Measurements from ENCODE around the gene KCNH4.

DNA sequence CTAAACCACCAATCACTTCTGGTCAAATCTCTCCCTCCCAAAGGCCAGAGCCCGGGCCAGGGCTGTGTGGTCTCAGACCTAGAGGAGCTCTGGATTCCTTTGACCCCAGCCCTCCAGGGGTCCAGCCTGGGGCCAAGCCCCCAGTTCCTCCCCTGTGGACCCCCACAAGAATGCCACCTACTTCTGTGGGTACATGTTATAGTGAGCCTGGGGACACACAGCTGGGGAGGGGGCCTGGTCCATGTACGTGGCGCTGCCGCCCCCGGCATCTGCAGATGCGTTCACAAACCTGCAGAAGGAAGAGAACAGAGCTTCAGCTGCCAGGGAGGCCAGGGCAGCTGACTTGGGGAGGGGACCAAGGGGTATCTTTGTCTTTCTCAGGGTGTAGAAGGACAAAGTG is 21.2 kb upstream of the KCNH4 start:
- no peak for TF ChIP-seq EZH2 (IDR thresholded peaks at IDR 0.05; ENCODE audit: borderline replicate concordance, low read depth, low read length, severe bottlenecking)
- TF ChIP-seq, protein P1, sequence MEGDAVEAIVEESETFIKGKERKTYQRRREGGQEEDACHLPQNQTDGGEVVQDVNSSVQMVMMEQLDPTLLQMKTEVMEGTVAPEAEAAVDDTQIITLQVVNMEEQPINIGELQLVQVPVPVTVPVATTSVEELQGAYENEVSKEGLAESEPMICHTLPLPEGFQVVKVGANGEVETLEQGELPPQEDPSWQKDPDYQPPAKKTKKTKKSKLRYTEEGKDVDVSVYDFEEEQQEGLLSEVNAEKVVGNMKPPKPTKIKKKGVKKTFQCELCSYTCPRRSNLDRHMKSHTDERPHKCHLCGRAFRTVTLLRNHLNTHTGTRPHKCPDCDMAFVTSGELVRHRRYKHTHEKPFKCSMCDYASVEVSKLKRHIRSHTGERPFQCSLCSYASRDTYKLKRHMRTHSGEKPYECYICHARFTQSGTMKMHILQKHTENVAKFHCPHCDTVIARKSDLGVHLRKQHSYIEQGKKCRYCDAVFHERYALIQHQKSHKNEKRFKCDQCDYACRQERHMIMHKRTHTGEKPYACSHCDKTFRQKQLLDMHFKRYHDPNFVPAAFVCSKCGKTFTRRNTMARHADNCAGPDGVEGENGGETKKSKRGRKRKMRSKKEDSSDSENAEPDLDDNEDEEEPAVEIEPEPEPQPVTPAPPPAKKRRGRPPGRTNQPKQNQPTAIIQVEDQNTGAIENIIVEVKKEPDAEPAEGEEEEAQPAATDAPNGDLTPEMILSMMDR (IDR thresholded peaks at IDR 0.05; ENCODE audit: borderline replicate concordance, extremely low read depth, low read length, poor library complexity, severe bottlenecking), result no peak

All from DND-41 (cell line).